Osteoblast (primary cell): ENCODE results near the gene SHISA8. TPM values are rescaled to one million over a fixed set of nuclear protein-coding genes. Genes with fewer than 3 reads are reported as not detected.
A peak's percentile ranks its signal among the peaks of the same experiment; 100 is the strongest.

Source experiments
- DNase-seq: peaks from one replicate; pipeline ENCODE4 v3.0.0; 2011; ENCODE audit warnings: low spot score, mixed read lengths; ENCODE audit not compliant: insufficient read length; ENCODE audit errors: missing footprints
- H2AFZ ChIP-seq: 2 replicates; pipeline ENCODE4 v1.6.0; 2011; ENCODE audit warnings: mild to moderate bottlenecking, low read length
- H3K27ac ChIP-seq: 2 replicates; pipeline ENCODE4 v1.5.1; 2011; ENCODE audit warnings: mild to moderate bottlenecking, low read depth, low read length, moderate library complexity
- H3K27me3 ChIP-seq: 2 replicates; pipeline ENCODE4 v1.6.0; 2012; ENCODE audit warnings: mild to moderate bottlenecking, control low read depth, inconsistent platforms, low read length, moderate library complexity; ENCODE audit not compliant: insufficient read depth
- H3K36me3 ChIP-seq: 2 replicates; pipeline ENCODE4 v1.5.1; 2011; ENCODE audit warnings: mild to moderate bottlenecking, low read length, control low read depth, moderate library complexity; ENCODE audit not compliant: insufficient read depth
- H3K4me1 ChIP-seq: 2 replicates; pipeline ENCODE4 v1.5.1; 2011; ENCODE audit warnings: mild to moderate bottlenecking, low read length, control low read depth, moderate library complexity; ENCODE audit not compliant: insufficient read depth
- H3K4me2 ChIP-seq: 2 replicates; pipeline ENCODE4 v1.6.0; 2011; ENCODE audit warnings: mild to moderate bottlenecking, low read length; ENCODE audit not compliant: insufficient read depth
- H3K4me3 ChIP-seq: fragments of 200-600 bp; sonication (generic); 3 replicates; pipeline ENCODE4 v1.5.1; 2012; ENCODE audit warnings: mild to moderate bottlenecking, low read length, inconsistent platforms; ENCODE audit not compliant: insufficient read depth
- H3K79me2 ChIP-seq: 2 replicates; pipeline ENCODE4 v1.6.0; 2012; ENCODE audit warnings: mild to moderate bottlenecking, low read length, control low read depth, inconsistent platforms; ENCODE audit not compliant: insufficient read depth
- H3K9me3 ChIP-seq: 2 replicates; pipeline ENCODE4 v1.5.1; 2011; ENCODE audit warnings: low read depth, low read length, control low read depth
- H4K20me1 ChIP-seq: 2 replicates; pipeline ENCODE4 v1.6.0; 2012; ENCODE audit warnings: mild to moderate bottlenecking, low read length, control low read depth; ENCODE audit not compliant: insufficient read depth
- total RNA-seq: library from RNA; depleted of rRNA; stranded (reverse); fragments of >200 nt; gene quantifications from 2 replicates; pipeline ENCODE4 v1.2.3, GENCODE V29; 2012
- TF ChIP-seq, protein P1 (sequence below): IDR thresholded peaks from 2 replicates; pipeline ENCODE4 v1.5.1; 2011; ENCODE audit warnings: mild to moderate bottlenecking, low read depth, low read length, moderate library complexity; ENCODE audit errors: extremely low read depth

Gene SHISA8
- total RNA-seq, 1 donor, result not detected

DNA sequence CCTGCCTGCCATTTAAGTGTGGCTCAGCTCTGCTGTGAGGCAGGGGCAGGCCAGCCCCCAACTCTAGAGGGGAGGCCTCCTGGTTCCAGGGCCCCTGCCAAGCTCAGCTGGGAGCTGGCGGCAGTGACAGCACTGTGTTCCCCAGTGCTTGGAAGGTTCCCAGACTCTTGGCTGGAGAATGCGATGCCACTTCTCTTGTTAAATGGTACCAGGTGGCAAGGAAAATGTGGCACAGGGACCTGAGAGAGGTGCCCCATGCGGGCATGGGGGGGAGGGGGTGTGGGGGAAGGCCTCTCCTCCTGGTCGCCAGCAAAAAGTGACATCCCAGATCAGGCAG lies 20.1 kb upstream of the SHISA8 start:
- H3K4me2 ChIP-seq, result no peak overlapping the region
- H3K4me1 ChIP-seq, result no peaks in the 10 kb centered on the region
- H3K4me3 ChIP-seq, result no peak overlapping the region
- no peaks in the 10 kb centered on the region for H3K27me3 ChIP-seq
- H3K36me3 ChIP-seq, result no peaks in the 10 kb centered on the region
- no peak overlapping the region for H2AFZ ChIP-seq
- DNase-seq, result no peak
- H3K27ac ChIP-seq, result no peak overlapping the region
- no peaks in the 10 kb centered on the region for H3K79me2 ChIP-seq
- no peaks in the 10 kb centered on the region for H4K20me1 ChIP-seq
- TF ChIP-seq, protein P1, sequence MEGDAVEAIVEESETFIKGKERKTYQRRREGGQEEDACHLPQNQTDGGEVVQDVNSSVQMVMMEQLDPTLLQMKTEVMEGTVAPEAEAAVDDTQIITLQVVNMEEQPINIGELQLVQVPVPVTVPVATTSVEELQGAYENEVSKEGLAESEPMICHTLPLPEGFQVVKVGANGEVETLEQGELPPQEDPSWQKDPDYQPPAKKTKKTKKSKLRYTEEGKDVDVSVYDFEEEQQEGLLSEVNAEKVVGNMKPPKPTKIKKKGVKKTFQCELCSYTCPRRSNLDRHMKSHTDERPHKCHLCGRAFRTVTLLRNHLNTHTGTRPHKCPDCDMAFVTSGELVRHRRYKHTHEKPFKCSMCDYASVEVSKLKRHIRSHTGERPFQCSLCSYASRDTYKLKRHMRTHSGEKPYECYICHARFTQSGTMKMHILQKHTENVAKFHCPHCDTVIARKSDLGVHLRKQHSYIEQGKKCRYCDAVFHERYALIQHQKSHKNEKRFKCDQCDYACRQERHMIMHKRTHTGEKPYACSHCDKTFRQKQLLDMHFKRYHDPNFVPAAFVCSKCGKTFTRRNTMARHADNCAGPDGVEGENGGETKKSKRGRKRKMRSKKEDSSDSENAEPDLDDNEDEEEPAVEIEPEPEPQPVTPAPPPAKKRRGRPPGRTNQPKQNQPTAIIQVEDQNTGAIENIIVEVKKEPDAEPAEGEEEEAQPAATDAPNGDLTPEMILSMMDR, result no peak
- H3K9me3 ChIP-seq, result no peaks in the 10 kb centered on the region

DNA sequence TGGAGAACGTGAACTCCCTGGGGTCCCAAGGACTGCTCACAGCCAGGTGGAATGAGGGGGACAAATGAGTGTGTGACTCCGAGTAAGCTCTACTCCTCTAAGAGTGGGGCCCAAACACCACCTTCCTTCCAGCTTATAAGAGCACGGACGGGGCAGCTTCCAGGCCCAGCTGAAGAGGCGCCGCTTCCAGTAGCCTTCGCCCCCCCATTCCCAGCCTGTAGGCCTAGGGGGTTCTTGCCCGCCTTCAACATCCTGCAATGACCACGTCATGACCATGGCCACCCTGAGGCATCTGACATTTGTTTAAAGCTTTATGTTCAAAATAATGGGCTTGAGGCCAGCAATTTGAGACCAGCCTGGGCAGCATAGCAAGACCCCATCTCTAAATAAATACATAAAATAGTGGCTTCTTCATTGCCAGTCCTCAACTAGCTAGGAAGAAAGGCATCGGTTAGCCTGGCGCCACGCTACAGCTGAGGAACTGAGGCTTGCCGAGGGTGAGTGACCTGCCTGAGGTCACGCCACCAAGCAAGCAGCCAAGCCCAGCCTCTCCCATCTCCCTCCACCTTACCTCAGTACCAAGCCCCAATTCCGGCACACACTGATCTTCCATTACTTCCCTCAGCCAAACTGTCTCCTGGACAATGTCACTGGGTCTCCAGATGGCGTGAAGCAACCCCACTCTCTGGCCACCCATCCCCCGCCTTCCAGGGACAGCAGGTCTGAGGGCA lies 19.6 kb upstream of the SHISA8 start:
- Histone ChIP-seq H3K36me3 (no peaks in the 10 kb centered on the region), H3K27me3 (no peaks in the 10 kb centered on the region), H2AFZ (no peak overlapping the region), H3K27ac (no peak overlapping the region), H3K9me3 (no peaks in the 10 kb centered on the region), H3K4me1 (no peaks in the 10 kb centered on the region), H3K4me3 (no peak overlapping the region), H3K4me2 (no peak overlapping the region), H3K79me2 (no peaks in the 10 kb centered on the region), H4K20me1 (no peaks in the 10 kb centered on the region)
- TF ChIP-seq, protein P1, result no peak
- DNase-seq, result peak; percentile 52

DNA sequence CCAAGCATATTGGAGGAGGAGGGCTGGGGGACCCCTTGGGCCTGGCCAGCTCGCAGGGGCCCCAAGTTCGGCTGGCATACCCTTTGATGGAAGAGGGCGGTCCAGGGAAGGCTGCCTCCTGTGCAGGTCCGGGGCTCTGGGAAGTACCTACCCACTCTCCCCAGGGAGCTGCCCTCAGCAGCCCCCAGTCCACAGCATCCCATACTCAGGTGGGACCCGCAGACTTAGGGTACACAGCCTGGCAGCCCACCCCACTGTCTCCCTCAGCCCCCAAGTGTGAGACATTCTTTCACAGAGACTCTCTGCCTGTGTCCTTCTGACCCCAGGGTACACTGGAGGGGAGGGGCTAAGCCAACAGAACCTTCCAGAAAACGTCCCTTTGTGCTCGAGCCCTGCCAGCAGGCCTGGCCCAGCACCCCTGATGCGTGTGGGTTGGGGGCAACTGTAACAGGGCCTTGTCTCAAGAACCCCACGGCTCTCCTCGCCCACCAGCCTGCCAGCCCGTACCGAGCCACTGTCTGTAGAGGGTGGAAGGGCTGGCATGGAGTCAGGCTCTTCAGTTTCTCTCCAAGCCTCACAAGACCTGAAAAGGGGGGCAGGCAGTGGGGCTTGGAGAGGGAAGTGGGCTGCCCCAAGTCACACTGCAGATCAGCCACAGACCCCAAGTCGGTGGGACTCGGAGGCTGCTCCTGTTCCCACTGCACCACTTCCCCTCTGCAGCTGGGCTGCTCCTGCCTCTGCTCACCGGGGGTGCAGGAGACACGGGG lies 18.7 kb upstream of the SHISA8 start:
- Histone ChIP-seq H3K4me1 (no peaks in the 10 kb centered on the region), H3K27me3 (no peaks in the 10 kb centered on the region), H3K27ac (no peak overlapping the region), H3K4me3 (no peak overlapping the region), H4K20me1 (no peaks in the 10 kb centered on the region), H3K36me3 (no peaks in the 10 kb centered on the region), H3K9me3 (no peaks in the 10 kb centered on the region), H3K79me2 (no peaks in the 10 kb centered on the region), H2AFZ (no peak overlapping the region), H3K4me2 (no peak overlapping the region)
- DNase-seq, result peak; percentile 81
- TF ChIP-seq, protein P1, result no peak

DNA sequence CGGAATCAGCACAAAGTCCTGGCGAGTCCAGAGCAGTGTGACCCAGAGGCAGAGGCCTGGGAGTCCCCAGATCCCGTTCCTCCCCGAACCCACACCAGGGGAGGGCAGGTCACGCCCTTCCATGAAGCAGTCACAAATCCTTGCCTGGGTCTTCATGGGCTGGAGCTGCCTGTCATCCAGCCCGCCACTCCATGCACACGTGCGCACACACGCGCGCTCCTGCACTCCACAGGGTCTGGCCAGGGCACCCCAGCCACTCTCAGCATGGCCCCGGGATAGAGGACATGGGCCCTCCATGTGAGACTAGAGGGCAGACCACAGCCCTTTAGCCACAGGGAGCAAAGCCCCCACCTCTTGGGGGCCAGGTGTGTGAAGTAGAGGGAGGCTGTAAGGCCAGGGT lies 17.5 kb upstream of the SHISA8 start:
- H3K27me3 ChIP-seq, result no peaks in the 10 kb centered on the region
- no peaks in the 10 kb centered on the region for H3K9me3 ChIP-seq
- TF ChIP-seq, protein P1, result no peak
- no peak overlapping the region for H3K27ac ChIP-seq
- no peaks in the 10 kb centered on the region for H3K36me3 ChIP-seq
- H4K20me1 ChIP-seq, result no peaks in the 10 kb centered on the region
- no peaks in the 10 kb centered on the region for H3K79me2 ChIP-seq
- H3K4me1 ChIP-seq, result no peaks in the 10 kb centered on the region
- H3K4me2 ChIP-seq, result no peak overlapping the region
- no peak overlapping the region for H2AFZ ChIP-seq
- no peak for DNase-seq
- H3K4me3 ChIP-seq, result no peak overlapping the region
